SH-SY5Y (cell line): ENCODE results near the gene SCAI.

Experiments
- GATA2 ChIP-seq: IDR thresholded peaks from 2 replicates; pipeline ENCODE4 v1.6.1; 2011; ENCODE audit warnings: mild to moderate bottlenecking, low read depth, low read length
- GATA3 ChIP-seq: IDR thresholded peaks from 2 replicates; pipeline ENCODE4 v1.6.1; 2011; ENCODE audit warnings: low read depth, mild to moderate bottlenecking, low read length, moderate library complexity

DNA sequence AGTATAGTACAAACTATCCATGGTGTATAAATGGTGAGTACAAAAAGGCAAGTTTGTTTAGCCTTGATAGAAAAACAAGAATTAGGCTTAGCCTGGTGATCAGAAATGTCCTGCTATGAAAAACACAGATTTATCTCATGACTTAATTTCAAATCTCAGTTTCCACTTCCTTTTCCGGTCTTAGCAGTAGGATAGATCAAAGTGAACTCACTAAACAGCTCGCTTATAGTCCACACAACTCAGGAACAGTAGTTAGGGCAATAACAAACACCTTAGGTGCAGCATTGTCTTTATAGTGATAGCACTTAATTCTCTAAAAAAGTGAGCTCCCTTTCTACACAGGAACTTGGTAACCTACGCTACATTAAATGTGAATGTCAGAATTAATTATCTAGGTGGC lies 213.9 kb downstream of the SCAI start:
- no peak for TF ChIP-seq GATA3
- TF ChIP-seq GATA2: no peak
